Testis (tissue), 2 donors: ENCODE data around the gene FPR1.

Experiments
- CTCF ChIP-seq, 3 experiments: fragments of 450-650 bp in 2 of 3; fragments of 200-600 bp in 1 of 3; sonication (generic) in 1 of 3; IDR thresholded peaks; one replicate each; pipeline ENCODE4 v1.5.1; 2016 to 2019; ENCODE audit warnings: antibody characterized with exemption in 3 of 3, mild to moderate bottlenecking in 2 of 3, moderate library complexity in 1 of 3
- POLR2A ChIP-seq: fragments of 450-650 bp; IDR thresholded peaks from one replicate; pipeline ENCODE4 v1.6.1; 2017; ENCODE audit warnings: antibody characterized with exemption, mild to moderate bottlenecking, moderate library complexity

GRCh38 chr19:51783372-51783771 is 31.7 kb upstream of the FPR1 start:
- TF ChIP-seq POLR2A: no peak
- TF ChIP-seq CTCF (IDR thresholded peaks at IDR 0.05): no peak
